HL-60/S4 treated with phorbol 12-myristate 13-acetate at 8.2 ng/mL for 4 days and 3 days (cell line): ENCODE measurements around the gene TCAF1.
"Not testable (repeated sequence)": the region's sequence is repeated elsewhere in the genome, so short reads cannot be mapped to it uniquely, and the experiment has no call there.

Experiments
- in situ Hi-C: fragments of 300-500 bp; cut with MboI; formaldehyde crosslinking; loops from 2 replicates; pipeline ENCODE4 v1.15.0; 2022; ENCODE audit warnings: low sequenced_read_pairs

Gene TCAF1

DNA sequence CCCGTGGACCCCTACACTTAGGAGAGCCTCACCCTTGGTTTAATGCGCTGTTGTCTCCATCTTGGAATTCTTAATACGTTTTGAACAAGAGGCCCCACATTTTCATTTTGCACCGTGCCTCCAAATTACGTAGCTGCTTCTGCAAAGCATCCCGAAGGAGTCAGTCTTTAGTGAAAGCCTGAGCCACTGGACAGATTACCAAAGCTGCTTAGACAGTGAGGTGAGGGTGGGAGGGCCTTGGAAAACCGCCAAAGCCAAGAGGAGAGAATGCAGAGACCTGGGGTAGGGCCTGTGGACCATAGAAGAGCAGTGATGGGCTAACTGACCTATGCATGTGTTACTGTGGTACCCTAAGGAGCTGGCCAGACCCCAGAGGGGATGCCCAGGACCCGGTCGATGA is 4.2 kb upstream of the TCAF1 start:
- in situ Hi-C loops, result no loop called here

DNA sequence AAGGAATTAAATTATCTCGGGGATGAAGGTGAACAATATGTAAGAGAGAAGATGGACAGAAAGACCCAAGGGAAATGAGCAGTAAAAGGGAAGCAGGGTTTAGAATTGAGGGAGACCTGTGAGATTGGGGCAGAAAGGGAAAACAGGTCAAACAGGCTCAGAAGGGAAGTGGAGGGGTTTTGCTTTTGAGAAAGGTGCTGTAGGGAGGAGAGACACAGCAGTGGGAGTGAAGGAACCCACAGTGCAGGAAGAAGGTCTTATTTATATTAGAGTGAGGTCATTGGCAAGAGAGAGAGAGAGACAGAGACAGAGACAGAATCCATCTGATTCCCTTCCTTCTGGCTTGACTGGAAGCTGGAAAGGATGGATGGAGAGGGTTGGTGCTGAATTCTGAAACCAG is 3.5 kb upstream of the TCAF1 start:
- in situ Hi-C loops, result no loop called here

DNA sequence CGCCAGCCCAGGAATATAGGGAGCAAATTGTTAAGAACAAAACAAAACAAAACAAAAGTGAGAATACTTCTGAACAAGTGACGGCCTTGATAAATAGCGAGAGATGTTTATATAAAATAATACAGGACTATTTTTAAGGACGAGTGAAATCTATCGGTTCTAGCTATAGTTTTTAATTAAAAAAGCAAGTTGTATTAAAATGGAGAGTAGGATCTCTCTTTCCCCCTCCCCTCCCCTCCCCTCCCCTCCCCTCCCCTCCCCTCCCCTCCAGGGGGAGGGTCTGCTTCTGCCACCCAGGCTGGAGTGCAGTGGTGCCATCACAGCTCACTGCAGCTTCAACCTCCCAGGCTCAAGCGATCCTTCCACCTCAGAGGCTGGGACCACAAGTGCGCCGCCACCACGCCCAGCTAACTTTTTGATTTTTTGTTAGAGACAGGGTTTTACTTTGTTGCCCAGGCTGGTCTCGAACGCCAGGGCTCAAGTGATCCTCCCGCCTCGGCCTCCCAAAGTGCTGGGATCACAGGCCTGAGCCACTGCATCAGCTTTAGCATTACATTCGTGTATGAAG is 440 bp upstream of the TCAF1 start:
- in situ Hi-C loops, result no loop called here

DNA sequence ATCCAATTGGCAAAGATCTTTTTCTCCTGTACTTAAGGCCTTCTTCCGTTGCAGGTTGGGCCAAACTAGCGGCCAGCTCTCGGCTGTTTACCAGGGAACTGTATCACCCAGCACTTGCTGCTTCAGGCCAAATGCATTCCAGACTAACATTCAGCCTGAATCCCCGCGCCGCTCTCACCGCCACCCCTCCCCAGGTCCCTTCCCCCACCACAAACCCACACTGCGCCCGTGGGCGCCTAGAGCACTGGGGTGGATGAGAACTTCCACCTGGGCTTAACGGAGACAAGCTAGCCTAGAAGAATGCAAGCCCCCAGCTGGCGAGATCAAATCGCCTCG is 676 bp downstream of the TCAF1 start:
- in situ Hi-C loops, result no loop called here

DNA sequence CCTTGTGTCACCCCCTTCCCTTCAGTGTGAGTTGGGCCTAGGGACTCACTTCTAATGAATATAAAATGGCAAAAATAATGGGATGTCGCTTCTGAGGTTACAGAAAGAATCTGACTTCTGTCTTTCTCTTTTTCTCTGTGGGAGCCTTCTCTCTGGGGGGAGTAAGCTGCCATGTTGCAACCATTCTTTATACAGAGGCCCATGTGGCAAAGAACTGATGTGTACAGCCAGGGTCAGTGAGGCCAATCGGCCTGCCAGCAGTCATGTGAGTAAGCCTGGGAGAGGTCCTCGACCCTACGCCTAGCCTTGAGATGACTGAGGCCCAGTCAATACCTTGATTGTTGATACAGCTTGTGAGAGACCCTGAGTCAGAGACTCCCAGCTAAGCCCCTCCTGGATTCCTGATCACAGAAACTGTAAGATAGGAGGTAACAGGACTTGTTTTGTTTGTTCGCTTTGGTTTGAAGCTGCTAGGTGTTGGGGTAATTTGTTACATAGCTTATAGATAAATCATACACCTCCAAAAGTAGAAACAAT is 1.7 kb downstream of the TCAF1 start:
- in situ Hi-C loops, result no loop called here

DNA sequence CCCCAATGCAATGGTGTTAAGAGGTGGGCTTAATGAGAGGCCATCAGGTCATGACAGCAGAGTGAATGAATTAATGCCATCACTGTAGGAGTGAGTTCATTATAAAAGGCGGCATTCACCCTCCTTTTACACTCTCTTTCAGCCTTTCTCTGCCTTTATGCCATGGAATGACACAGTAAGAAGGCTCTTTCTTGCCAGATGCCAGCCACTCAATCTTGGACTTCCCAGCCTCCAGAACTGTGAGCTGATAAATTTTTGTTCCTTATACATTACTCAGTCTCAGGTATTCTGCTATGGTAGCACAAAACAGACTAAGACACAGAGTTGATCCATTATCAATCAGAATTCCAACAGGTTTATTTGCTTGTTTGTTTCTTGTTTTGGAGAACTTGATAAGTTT is 3.2 kb downstream of the TCAF1 start:
- in situ Hi-C loops, result no loop called here

DNA sequence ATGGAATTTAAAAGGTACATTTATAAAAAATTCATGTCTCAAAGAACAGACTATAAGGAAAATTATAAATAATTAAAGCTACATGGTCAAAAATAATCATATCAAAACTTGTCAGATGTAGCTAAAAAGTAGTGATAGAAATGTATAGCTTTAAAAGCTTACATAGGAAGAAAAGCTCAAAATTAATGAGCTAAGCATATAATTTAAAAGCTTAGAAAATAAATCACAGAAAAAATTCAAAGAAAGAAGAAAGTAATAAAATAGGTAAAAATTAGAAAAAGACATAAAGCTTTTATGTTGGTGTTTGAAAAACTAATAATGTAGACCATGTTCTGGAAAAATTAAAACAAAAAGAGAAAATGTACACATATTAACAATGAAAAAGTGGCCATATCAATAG is 5.3 kb downstream of the TCAF1 start:
- in situ Hi-C loops, result no loop called here

DNA sequence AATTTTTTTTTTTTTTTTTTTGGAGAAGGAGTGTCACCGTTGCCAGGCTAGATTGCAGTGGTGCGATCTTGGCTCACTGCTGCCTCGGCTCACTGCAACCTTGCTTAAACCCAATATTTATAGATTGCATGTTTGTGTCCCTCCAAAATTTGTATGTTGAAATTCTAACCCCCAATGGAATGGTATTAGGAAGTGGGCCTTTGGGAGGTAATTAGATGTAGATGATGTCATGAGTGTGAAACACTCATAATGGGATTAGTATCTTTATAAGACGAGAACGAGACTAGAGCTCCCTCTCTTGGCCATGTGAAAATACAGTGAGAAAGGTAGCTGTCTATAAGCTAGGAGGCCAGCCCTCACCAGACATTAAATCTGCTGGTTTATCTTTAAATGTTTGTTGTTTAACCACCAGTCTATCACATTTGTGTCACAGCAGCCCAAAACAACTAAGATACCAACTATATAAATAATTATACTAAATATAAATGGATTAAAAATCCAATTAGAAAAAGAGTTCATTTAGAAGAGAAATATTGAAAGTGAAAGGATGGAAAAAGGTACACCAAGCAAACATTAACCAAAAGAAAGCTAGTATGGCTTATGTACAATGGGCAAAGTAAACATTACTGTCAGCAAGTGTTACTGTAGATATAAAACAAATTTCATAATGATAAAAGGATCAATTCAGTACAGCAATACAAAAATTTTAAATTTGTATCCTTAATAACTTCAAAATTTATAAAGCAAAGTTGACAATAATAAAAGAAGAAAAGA is 9.3 kb downstream of the TCAF1 start:
- in situ Hi-C loops, result no loop called here

DNA sequence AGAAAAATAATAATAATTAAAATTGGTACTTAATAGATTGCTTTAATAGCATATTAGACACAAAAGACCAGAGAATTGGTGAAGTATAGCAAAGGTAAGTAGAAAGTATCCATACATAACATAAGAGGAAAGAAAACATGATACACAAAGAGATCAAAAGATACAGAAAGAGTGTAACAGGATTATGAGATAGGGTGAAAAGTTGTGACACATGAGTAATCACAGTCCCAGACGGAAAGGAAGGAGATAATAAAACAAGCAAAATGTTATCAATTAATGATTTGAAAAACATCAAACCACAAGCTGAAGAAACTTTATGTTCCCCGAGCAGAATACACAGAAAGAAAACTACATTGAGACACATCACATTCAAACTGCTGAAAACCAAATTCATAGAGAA is 10.5 kb downstream of the TCAF1 start:
- in situ Hi-C loops, result no loop called here

DNA sequence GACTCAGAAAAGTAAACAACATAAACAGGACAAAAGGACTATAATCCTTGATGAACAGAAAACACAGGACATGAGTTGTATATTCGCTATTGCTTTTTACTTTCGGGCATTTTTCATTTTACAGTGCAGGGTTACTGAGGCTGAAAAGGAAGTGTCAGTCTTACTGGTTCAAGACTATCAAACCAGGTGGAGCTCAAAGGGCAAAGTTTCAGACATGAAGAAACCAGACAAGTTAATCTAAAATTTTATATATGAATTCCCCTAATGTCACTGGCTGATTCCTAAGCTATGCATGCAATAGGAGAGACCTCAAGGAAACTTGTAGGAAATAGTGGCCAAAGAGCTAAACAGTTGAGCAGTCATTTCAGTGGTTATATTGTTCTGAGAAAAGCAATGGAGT is 11.4 kb downstream of the TCAF1 start:
- in situ Hi-C loops, result no loop called here

DNA sequence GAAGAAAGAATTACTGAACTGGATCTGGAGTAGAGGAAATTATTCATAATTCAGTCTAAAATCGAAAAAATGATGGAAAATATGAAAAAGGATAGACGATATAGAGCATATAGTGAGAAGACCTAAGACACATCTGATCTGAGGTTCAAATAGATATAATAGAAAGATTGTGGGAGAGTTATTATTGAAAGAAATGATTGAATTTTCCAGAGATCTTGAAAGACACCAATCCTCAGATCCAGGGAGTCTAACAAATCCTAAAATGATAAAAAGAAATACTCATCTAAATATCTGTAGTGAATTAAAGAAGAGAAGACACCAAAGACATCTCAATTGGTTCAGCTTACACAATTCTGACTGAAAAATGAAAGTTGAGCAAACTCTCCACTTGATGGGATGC is 12.9 kb downstream of the TCAF1 start:
- in situ Hi-C loops, result no loop called here

DNA sequence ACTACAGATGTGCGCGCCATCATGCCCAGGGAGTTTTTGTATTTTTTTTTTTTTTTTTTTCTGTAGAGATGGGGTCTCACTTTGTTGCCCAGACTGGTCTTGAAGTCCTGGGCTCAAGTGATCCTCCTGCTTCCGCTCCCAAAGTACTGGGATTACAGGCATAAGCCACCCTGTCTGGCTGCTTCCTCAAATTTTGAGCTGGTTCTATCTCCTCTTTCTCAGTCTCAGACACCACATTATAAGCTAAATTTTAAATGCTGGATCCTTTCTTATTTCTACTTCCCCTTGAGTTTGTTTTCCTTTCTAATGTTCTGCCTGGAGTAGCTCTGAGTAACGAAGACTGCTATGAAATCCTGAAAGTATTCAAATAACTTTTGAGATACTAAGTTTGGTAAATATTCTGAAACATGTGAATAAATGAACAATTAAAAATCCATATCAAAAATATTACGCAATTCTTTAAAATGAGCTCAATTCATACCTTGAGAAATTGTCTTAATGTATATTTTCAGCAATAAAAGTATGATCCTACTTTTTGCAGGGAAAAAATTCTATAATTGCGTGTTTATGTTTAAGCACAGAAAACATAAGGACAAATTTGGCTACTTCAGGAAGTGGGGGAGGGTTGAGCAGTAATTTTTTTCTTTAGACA is 15.0 kb downstream of the TCAF1 start:
- in situ Hi-C loops, result no loop called here

DNA sequence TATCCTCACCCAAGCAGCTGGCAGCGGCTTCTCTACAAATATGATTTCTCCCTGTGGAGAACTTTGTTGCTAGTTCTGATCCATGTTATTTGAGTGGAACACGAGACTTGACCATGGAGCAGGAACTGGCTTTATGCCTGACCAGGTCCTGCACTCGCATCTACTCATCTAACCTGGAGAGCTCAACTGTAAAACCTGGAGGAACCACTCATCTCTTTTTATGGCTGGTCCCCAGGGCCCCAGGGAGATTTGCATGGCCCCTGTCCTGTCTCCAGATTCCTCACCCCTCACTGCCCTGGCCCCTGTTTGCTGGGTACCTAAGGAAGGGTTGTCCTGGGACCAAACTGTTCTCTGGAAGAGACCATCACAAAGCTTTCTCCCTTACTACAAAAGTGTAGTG is 16.0 kb downstream of the TCAF1 start:
- in situ Hi-C loops, result no loop called here

DNA sequence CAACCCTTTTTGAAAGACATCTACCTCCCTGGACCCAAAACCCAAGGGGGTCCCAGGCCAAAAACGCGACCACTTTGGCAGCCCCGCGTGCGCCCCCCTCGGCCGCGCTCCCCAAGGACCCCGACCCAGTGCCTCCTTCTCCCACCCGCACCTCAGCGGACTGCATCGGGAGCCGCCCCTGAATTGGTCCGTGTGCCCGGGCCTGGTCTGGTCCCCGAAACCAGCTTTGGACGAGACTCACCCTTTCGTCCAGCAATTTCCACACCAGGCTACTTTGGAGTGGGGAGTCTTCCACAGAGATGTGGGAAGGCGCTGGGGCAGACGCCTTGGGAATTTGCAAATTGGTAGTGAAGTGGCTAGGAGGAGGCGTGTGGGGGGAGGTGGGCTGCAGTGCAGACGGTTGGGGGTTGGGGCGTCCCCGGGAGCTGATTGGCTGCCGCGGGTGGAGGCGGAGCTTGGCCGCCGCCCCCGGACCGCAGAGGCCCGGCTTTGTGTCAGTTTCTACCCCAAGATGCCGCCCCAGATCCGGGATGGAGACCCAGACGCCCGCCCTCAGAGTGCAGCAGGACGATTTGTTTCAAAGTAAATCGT is 16.9 kb downstream of the TCAF1 start:
- in situ Hi-C loops, result no loop called here

DNA sequence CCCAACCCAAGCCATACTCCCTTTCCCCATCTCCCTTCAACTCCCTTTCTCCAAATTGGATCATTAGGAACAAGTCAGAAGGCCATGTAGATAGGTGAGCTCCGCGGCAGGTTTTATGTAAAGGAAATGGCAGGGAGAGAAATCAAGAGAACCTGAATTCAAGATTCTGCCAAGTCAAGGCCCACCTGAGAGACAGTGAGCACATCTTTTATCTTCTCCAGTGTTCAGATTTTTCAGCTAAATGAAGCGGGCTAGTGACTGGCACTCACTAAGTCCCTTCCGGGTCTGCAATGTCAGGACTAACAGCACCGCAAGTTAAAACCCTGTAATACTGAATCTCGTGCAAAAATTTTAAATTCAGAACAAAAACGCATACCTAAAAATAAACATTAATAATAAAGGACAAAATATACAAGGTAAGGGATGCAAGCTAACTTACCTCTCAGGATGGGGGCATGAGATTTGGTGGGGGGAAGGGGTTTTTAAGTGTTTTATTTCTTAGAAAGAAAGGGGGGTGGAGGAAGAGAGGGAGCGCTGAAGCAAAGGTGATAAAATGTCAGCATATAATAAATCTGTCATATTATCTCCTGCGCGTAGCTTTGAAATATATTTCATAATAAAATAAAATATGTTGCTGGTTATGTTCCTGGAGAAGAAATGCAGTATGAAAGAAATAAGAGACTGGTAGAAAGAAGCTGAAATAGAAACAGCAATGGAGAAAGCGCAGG is 17.6 kb downstream of the TCAF1 start:
- in situ Hi-C loops, result no loop called here

DNA sequence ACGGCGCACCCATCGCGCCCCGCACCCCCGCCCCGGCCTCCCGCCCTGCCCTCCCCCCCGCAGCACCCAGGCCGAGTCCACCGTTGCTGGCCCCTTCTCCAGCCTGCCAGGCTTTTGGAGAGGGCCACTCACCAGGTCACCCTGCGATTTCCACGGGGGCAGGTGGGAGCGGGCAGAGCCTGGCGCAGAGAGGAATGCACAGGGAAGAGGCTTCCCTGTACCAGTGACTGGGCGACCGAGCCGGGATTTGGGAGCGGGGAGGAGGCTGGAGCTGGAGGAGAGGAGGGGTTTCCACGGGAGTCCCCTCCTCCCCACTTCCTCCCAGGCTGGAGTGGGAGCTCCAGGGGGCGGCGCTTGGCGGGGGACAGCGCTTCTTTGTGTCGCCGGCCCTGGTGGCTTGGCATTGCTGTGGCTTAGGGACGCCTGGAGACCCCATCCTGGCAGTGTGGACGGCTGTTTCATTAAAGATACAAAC is 19.3 kb downstream of the TCAF1 start:
- in situ Hi-C loops, result no loop called here

DNA sequence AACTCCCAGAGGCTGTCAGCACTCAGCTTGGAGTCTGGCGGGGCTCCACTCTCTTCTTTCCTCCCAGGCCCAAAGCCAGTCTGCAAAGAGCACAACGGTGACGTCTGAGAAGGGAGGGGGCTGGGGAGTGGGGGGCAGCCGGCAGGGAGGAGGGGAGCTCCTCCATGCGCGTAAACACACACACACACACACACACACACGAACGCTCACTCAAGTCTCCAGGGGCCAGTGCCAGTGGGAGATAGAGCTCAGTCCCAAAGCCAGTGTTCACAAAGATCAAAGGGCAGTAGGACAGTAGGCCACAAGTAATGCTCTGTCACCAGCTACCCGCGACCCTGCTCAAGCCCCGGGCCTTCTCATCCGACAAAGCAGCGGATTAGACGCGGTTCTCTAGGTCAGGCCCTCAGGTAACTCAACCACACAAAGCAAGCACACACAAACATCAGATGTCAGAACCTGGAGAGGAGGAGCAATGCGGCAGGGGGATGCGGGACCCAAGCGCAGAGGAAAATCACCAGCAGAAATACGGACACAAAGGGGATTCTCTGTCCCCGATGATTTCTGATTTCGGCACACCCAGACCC is 19.9 kb downstream of the TCAF1 start:
- in situ Hi-C loops, result no loop called here

DNA sequence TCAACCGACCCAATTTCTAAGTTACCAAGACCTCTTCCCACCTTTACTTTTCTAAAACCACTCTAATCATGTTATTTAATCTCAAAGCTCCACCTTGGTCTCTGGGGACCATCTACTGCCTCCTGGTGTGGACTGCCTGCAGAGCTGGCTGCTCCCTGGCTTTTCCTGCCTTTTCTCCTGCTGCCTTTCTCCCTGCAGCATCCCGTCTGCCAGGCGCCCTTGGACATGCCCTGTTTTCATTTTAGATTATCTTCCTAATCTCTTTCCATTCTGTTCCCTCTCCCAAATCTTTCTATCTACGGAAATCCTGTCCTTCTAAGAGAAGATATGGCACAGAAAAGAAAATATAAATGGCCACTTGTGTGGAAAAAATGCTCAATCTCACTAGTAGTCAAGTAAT is 23.1 kb downstream of the TCAF1 start:
- in situ Hi-C loops, result no loop called here

DNA sequence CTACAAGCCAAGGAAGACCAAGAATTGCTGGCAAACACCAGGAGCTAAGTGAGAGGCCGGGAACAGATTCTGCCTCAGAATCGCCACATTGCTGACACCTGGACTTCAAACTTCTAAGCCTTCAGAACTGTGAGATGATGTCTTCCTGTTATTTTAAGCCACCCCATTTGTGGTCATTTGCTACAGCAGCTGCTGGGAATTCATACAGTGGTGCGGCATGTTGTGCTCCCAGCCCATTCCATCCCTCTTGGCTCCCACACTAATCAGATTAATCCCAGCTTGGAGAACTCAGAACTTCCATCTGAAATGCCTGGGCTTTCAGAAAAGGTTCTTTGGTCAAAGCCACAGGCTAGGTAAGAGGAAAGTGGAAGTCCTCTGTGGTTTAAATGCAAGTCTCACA is 24.9 kb downstream of the TCAF1 start:
- in situ Hi-C loops, result no loop called here

DNA sequence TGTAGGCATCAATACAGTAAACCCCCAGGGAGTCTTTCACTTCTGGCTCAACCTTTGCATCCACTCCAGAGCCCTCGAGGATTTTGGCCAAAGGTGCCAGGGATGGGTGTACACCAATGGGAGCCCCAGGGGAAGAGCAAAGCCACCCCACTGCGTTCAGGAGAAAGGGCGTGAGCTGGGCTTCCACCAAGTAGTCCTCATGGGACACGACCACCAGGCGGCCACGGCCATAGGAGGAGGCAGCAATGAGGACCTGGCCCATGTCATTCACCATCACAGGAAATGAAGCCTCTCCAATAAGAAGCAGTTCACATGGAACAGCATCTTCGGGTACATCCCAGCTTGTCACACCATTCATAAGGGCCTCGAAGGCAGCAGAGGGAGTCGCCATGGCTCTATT is 25.8 kb downstream of the TCAF1 start:
- in situ Hi-C loops, result no loop called here

DNA sequence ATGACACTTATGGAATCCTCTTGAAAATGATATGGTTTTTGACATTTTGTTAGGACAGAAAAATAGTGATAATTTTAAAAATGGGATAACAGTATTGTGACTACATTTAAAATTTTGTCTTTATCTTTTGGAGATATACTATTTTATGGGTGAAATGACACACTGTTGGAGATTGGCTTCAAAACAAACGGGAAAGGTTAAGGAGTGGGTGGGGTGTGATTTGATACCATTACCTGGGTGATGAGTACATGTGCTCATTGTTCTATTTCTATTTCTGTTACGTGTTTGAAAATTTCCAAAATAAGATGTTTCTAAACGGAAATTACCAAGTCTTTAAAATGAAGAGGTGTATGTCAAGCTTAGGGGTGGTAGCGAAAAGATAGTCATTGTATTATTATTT is 28.7 kb downstream of the TCAF1 start:
- in situ Hi-C loops, result not testable (repeated sequence)
